ENCODE results near the gene HHIPL1.

- TF ChIP-seq, protein P1, sequence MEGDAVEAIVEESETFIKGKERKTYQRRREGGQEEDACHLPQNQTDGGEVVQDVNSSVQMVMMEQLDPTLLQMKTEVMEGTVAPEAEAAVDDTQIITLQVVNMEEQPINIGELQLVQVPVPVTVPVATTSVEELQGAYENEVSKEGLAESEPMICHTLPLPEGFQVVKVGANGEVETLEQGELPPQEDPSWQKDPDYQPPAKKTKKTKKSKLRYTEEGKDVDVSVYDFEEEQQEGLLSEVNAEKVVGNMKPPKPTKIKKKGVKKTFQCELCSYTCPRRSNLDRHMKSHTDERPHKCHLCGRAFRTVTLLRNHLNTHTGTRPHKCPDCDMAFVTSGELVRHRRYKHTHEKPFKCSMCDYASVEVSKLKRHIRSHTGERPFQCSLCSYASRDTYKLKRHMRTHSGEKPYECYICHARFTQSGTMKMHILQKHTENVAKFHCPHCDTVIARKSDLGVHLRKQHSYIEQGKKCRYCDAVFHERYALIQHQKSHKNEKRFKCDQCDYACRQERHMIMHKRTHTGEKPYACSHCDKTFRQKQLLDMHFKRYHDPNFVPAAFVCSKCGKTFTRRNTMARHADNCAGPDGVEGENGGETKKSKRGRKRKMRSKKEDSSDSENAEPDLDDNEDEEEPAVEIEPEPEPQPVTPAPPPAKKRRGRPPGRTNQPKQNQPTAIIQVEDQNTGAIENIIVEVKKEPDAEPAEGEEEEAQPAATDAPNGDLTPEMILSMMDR (conservative IDR thresholded peaks at IDR 0.05 in 1 of 2, IDR thresholded peaks at IDR 0.05 in 1 of 2; ENCODE audit: extremely low read depth in 1 of 2, insufficient read depth in 1 of 2, low read depth in 1 of 2, low read length in 2 of 2): no peak
- TF ChIP-seq EZH2 (IDR thresholded peaks at IDR 0.05; ENCODE audit: borderline replicate concordance, low read length): no peak
Observed at GRCh38 chr14:99676657-99677056, 31.7 kb downstream of the HHIPL1 start.
